Peyer's patch (tissue), 4 donors: ENCODE data around the gene USP47. TPM values are rescaled to one million over a fixed set of nuclear protein-coding genes. Genes with fewer than 3 reads are reported as not detected.

ENCODE experiments used
- DNase-seq, 3 donors: peaks; one replicate each; pipeline ENCODE4 v3.0.0-alpha.2; 2017 to 2019
- H3K27ac ChIP-seq, 4 donors: fragments of 200-600 bp; sonication (generic); one replicate each; pipeline ENCODE4 v1.5.1; 2016 to 2019
- H3K27me3 ChIP-seq, 2 donors: fragments of 200-600 bp; sonication (generic); one replicate each; pipeline ENCODE4 v1.5.1; 2019
- H3K36me3 ChIP-seq, 3 donors: fragments of 200-600 bp; sonication (generic); one replicate each; pipeline ENCODE4 v1.5.1; 2016 to 2019
- H3K4me1 ChIP-seq, 4 donors: fragments of 200-600 bp; sonication (generic); one replicate each; pipeline ENCODE4 v1.5.1; 2016 to 2019
- H3K4me3 ChIP-seq, 4 donors: fragments of 200-600 bp; sonication (generic); 1 replicate in 3 of 4; 2 replicates in 1 of 4; pipeline ENCODE4 v1.5.1; 2016 to 2019; ENCODE audit warnings: mild to moderate bottlenecking in 1 of 4
- H3K9me3 ChIP-seq, 4 donors: fragments of 200-600 bp; sonication (generic); one replicate each; pipeline ENCODE4 v1.5.1; 2016 to 2019; ENCODE audit warnings: mild to moderate bottlenecking in 1 of 4
- CTCF ChIP-seq, 6 experiments: fragments of 450-650 bp in 4 of 6; fragments of 200-600 bp in 2 of 6; sonication (generic) in 1 of 6; IDR thresholded peaks; one replicate each; pipeline ENCODE4 v1.5.1; 2017 to 2019; ENCODE audit warnings: antibody characterized with exemption in 6 of 6, mild to moderate bottlenecking in 3 of 6, moderate library complexity in 1 of 6
- POLR2A ChIP-seq, 2 donors: fragments of 450-650 bp; IDR thresholded peaks; one replicate each; pipeline ENCODE4 v1.5.1; 2017; ENCODE audit warnings: antibody characterized with exemption in 2 of 2, mild to moderate bottlenecking in 2 of 2, moderate library complexity in 2 of 2
- total RNA-seq, 4 donors: library from RNA; depleted of rRNA; stranded (reverse); fragments of >200 nt; gene quantifications; one replicate each; pipeline ENCODE4 v1.1.0, GENCODE V29; 2016

USP47 gene
- total RNA-seq, 4 donors from 2014 or later = 62.5 to 170 (median 66.4) TPM

- TF ChIP-seq POLR2A (IDR thresholded peaks at IDR 0.05) = no peak
- TF ChIP-seq CTCF (IDR thresholded peaks at IDR 0.05) = no peak
- H3K36me3 ChIP-seq = no peaks in the 10 kb centered on the region
- peaks cover 0 to 52% (median 3%) of the 10 kb centered on the region in 4 donors for H3K4me1 ChIP-seq
- H3K9me3 ChIP-seq = no peaks in the 10 kb centered on the region
- no peak for DNase-seq
- no peak overlapping the region for H3K4me3 ChIP-seq
- peak overlapping the region in 3 of 4 donors; percentile 49 to 65 (median 53) for H3K27ac ChIP-seq
- no peaks in the 10 kb centered on the region for H3K27me3 ChIP-seq
Observed at GRCh38 chr11:11977206-11977938, 135.6 kb downstream of the USP47 start.

- no peaks in the 10 kb centered on the region for H3K36me3 ChIP-seq
- peak overlapping the region in 2 of 4 donors; percentile 64 to 66 for H3K27ac ChIP-seq
- no peak overlapping the region for H3K4me3 ChIP-seq
- no peak for TF ChIP-seq POLR2A (IDR thresholded peaks at IDR 0.05)
- no peak for TF ChIP-seq CTCF (IDR thresholded peaks at IDR 0.05)
- peaks cover 0 to 44% (median 3%) of the 10 kb centered on the region in 4 donors for H3K4me1 ChIP-seq
- no peaks in the 10 kb centered on the region for H3K9me3 ChIP-seq
- H3K27me3 ChIP-seq = no peaks in the 10 kb centered on the region
- DNase-seq = no peak
Observed at GRCh38 chr11:11978098-11978637, 136.4 kb downstream of the USP47 start.

- peak in 1 of 3 donors; percentile 55 for DNase-seq
- H3K4me3 ChIP-seq = no peak overlapping the region
- peak overlapping the region in 3 of 4 donors; percentile 32 to 66 (median 64) for H3K27ac ChIP-seq
- H3K4me1 ChIP-seq = peaks cover 0 to 42% (median 3%) of the 10 kb centered on the region in 4 donors
- no peaks in the 10 kb centered on the region for H3K9me3 ChIP-seq
- TF ChIP-seq POLR2A (IDR thresholded peaks at IDR 0.05) (no peak), CTCF (IDR thresholded peaks at IDR 0.05) (no peak)
- H3K36me3 ChIP-seq = no peaks in the 10 kb centered on the region
- no peaks in the 10 kb centered on the region for H3K27me3 ChIP-seq
Observed at GRCh38 chr11:11978792-11979487, 137.2 kb downstream of the USP47 start.

GRCh38 chr11:11979488-11980117 lies 137.8 kb downstream of the USP47 start:
- Histone ChIP-seq H3K4me3 (no peak overlapping the region), H3K27ac (peak overlapping the region in 2 of 4 donors; percentile 64 to 66), H3K36me3 (no peaks in the 10 kb centered on the region), H3K27me3 (no peaks in the 10 kb centered on the region), H3K4me1 (peaks cover 0 to 41% (median 3%) of the 10 kb centered on the region in 4 donors), H3K9me3 (no peaks in the 10 kb centered on the region)
- TF ChIP-seq POLR2A (IDR thresholded peaks at IDR 0.05) (no peak), CTCF (IDR thresholded peaks at IDR 0.05) (no peak)
- DNase-seq = no peak

- H3K27me3 ChIP-seq = no peaks in the 10 kb centered on the region
- H3K36me3 ChIP-seq = no peaks in the 10 kb centered on the region
- peaks cover 0 to 41% (median 3%) of the 10 kb centered on the region in 4 donors for H3K4me1 ChIP-seq
- DNase-seq = no peak
- H3K9me3 ChIP-seq = no peaks in the 10 kb centered on the region
- H3K27ac ChIP-seq = peak overlapping the region in 1 of 4 donors; percentile 66
- no peak overlapping the region for H3K4me3 ChIP-seq
- TF ChIP-seq CTCF (IDR thresholded peaks at IDR 0.05) (no peak), POLR2A (IDR thresholded peaks at IDR 0.05) (no peak)
Observed at GRCh38 chr11:11980200-11980599, 138.4 kb downstream of the USP47 start.
